Endothelial cell of umbilical vein (primary cell): ENCODE results near the gene SNN.

ENCODE experiments used
- CTCF ChIP-seq, 2 donors: IDR thresholded peaks; 1 replicate in 1 of 2; 2 replicates in 1 of 2; pipeline ENCODE4 v1.5.1; 2011; ENCODE audit warnings: low read length in 2 of 2, mild to moderate bottlenecking in 2 of 2, moderate library complexity in 2 of 2, control low read depth in 1 of 2, inconsistent platforms in 1 of 2, low read depth in 1 of 2; ENCODE audit not compliant: insufficient read depth in 1 of 2; ENCODE audit errors: extremely low read depth in 1 of 2
- EZH2 ChIP-seq: IDR thresholded peaks from 2 replicates; pipeline ENCODE4 v1.6.1; 2012; ENCODE audit warnings: borderline replicate concordance, low read depth, mild to moderate bottlenecking, moderate library complexity, low read length, inconsistent platforms; ENCODE audit not compliant: severe bottlenecking
- JUN ChIP-seq: IDR thresholded peaks from 2 replicates; pipeline ENCODE4 v1.6.1; 2011; ENCODE audit warnings: borderline replicate concordance, low read depth; ENCODE audit not compliant: insufficient read length, insufficient read depth
- POLR2A ChIP-seq: IDR thresholded peaks from 2 replicates; pipeline ENCODE4 v1.6.1; 2012; ENCODE audit warnings: low read depth, mild to moderate bottlenecking, control low read depth, low read length
- POLR2AphosphoS5 ChIP-seq: IDR thresholded peaks from 2 replicates; pipeline ENCODE4 v1.6.1; 2012; ENCODE audit warnings: low read depth, mild to moderate bottlenecking, control low read depth, low read length, moderate library complexity; ENCODE audit not compliant: insufficient read depth
- TF ChIP-seq, protein P1 (sequence below): IDR thresholded peaks from 2 replicates; pipeline ENCODE4 v1.6.1; 2011; ENCODE audit not compliant: insufficient read depth, insufficient read length

GRCh38 chr16:11691235-11691634 lies 23.0 kb downstream of the SNN start:
- TF ChIP-seq CTCF (IDR thresholded peaks at IDR 0.05; ENCODE audit: extremely low read depth in 1 of 2, insufficient read depth in 1 of 2, low read depth in 1 of 2, low read length in 2 of 2) (no peak), EZH2 (no peak), JUN (no peak), POLR2AphosphoS5 (no peak), POLR2A (no peak)
- TF ChIP-seq, protein P1, sequence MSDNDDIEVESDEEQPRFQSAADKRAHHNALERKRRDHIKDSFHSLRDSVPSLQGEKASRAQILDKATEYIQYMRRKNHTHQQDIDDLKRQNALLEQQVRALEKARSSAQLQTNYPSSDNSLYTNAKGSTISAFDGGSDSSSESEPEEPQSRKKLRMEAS: no peak
